GM23248 (cell line): ENCODE data around the gene HTR3C. TPM values are rescaled to one million over a fixed set of nuclear protein-coding genes. Genes with fewer than 3 reads are reported as not detected.

Source experiments
- DNase-seq: peaks from one replicate; pipeline ENCODE4 v3.0.0-alpha.2; 2015
- H2AFZ ChIP-seq: fragments of 200-600 bp; sonication (generic); 2 replicates; pipeline ENCODE4 v1.6.1; 2016; ENCODE audit warnings: antibody characterized with exemption
- H3F3A ChIP-seq: fragments of 200-600 bp; sonication (generic); 2 replicates; pipeline ENCODE4 v1.6.1; 2016; ENCODE audit warnings: mild to moderate bottlenecking, antibody characterized with exemption, mixed run types; ENCODE audit not compliant: insufficient read depth
- H3K27ac ChIP-seq: fragments of 200-600 bp; sonication (generic); 2 replicates; pipeline ENCODE4 v1.5.1; 2016; ENCODE audit warnings: mild to moderate bottlenecking
- H3K27me3 ChIP-seq: fragments of 200-600 bp; sonication (generic); replicated peaks from 2 replicates; pipeline ENCODE4 v1.6.1; 2016; ENCODE audit warnings: mild to moderate bottlenecking; ENCODE audit not compliant: insufficient read depth
- H3K36me3 ChIP-seq: fragments of 200-600 bp; sonication (generic); 2 replicates; pipeline ENCODE4 v1.6.1; 2016; ENCODE audit warnings: low read depth, mild to moderate bottlenecking
- H3K4me1 ChIP-seq: fragments of 200-600 bp; sonication (generic); 2 replicates; pipeline ENCODE4 v1.6.1; 2016; ENCODE audit warnings: mild to moderate bottlenecking; ENCODE audit not compliant: insufficient read depth
- H3K4me2 ChIP-seq: fragments of 200-600 bp; sonication (generic); one replicate; pipeline ENCODE4 v1.6.1; 2016; ENCODE audit warnings: mild to moderate bottlenecking; ENCODE audit not compliant: unreplicated experiment
- H3K4me3 ChIP-seq: fragments of 200-600 bp; sonication (generic); 2 replicates; pipeline ENCODE4 v1.5.1; 2016; ENCODE audit warnings: mild to moderate bottlenecking
- H3K79me2 ChIP-seq: fragments of 200-600 bp; sonication (generic); 2 replicates; pipeline ENCODE4 v1.6.1; 2016; ENCODE audit warnings: mild to moderate bottlenecking; ENCODE audit not compliant: insufficient read depth
- H3K9ac ChIP-seq: fragments of 200-600 bp; sonication (generic); 2 replicates; pipeline ENCODE4 v1.6.1; 2016; ENCODE audit warnings: mild to moderate bottlenecking
- H3K9me2 ChIP-seq: fragments of 200-600 bp; sonication (generic); 2 replicates; pipeline ENCODE4 v1.6.1; 2016; ENCODE audit warnings: mixed run types, mild to moderate bottlenecking, moderate library complexity; ENCODE audit not compliant: insufficient read depth
- H3K9me3 ChIP-seq: fragments of 200-600 bp; sonication (generic); one replicate; pipeline ENCODE4 v1.6.1; 2017; ENCODE audit warnings: low read depth
- H4K20me1 ChIP-seq: fragments of 200-600 bp; sonication (generic); 2 replicates; pipeline ENCODE4 v1.6.0; 2016; ENCODE audit not compliant: insufficient read depth
- EZH2 ChIP-seq: fragments of 200-600 bp; sonication (generic); IDR thresholded peaks from 2 replicates; pipeline ENCODE4 v1.6.1; 2018; ENCODE audit warnings: antibody characterized with exemption, mild to moderate bottlenecking; ENCODE audit not compliant: insufficient read depth, poor library complexity, severe bottlenecking
- EZH2phosphoT487 ChIP-seq: fragments of 200-600 bp; sonication (generic); IDR thresholded peaks from 2 replicates; pipeline ENCODE4 v1.6.1; 2018; ENCODE audit warnings: antibody characterized with exemption, moderate library complexity, mild to moderate bottlenecking, low read depth; ENCODE audit not compliant: insufficient read depth
- WGBS, 2 experiments: methylation state at CpG; one replicate each; pipeline ENCODE4 v1.1.6; 2015 to 2017; ENCODE audit warnings: low lambda C conversion rate in 2 of 2, low coverage in 1 of 2; ENCODE audit errors: missing lambda C conversion rate in 2 of 2; 5-methylcytosine and 5-hydroxymethylcytosine counted together
- in situ Hi-C: fragments of 300-500 bp; cut with MboI; formaldehyde crosslinking; loops from 2 replicates; pipeline ENCODE4 v1.15.0; 2020
- polyA plus RNA-seq: library from polyadenylated mRNA; unstranded; fragments of >200 nt; fragmentation: Nextera tagmentation; extraction: Ambion mirVana; gene quantifications from 2 replicates; pipeline ENCODE4 v1.2.1, GENCODE V29; 2016
- total RNA-seq: library from RNA; depleted of rRNA; stranded (reverse); fragments of >200 nt; shearing (Covaris generic); gene quantifications from 2 replicates; pipeline ENCODE4 v1.2.3, GENCODE V29; 2014

Gene HTR3C
- total and polyA plus RNA-seq, 2 experiments from 2014 or later, result not detected

DNA sequence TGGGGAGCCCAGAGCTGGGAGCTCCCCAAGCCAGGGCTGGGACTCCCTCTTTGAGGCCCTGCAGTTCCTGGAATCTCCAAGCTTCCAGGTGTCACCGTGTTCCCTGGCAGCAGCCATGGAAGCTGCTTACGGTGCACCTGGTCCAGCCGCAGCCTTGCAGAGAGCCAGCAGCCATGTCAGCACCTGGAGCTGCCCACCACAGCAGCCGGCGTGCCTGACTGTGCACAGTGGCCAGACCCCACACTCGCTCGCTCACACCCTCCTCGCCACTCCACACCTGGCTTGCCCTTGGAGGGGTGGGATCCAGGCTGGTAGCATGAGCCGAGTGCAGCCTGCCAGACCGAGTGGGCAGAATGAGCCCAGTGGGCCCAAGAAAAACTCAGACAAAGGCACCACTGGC lies 29.2 kb downstream of the HTR3C start:
- in situ Hi-C loops, result no loop called here
- no peaks in the 10 kb centered on the region for H3K79me2 ChIP-seq
- 54 to 61% methylated on average over 10 of the region's 10 CpGs for WGBS, 2 experiments
- H3K4me3 ChIP-seq, result no peak overlapping the region
- no peaks in the 10 kb centered on the region for H3K9me3 ChIP-seq
- H2AFZ ChIP-seq, result no peak overlapping the region
- no peak overlapping the region for H3K27ac ChIP-seq
- no peak overlapping the region for H3K4me2 ChIP-seq
- no peak overlapping the region for H3K9ac ChIP-seq
- H3K36me3 ChIP-seq, result no peaks in the 10 kb centered on the region
- no peaks in the 10 kb centered on the region for H3K4me1 ChIP-seq
- H3F3A ChIP-seq, result no peaks in the 10 kb centered on the region
- H3K9me2 ChIP-seq, result no peaks in the 10 kb centered on the region
- no peak for DNase-seq
- no peak for TF ChIP-seq EZH2phosphoT487
- TF ChIP-seq EZH2, result no peak
- H4K20me1 ChIP-seq, result no peaks in the 10 kb centered on the region
- H3K27me3 ChIP-seq, result no peaks in the 10 kb centered on the region

DNA sequence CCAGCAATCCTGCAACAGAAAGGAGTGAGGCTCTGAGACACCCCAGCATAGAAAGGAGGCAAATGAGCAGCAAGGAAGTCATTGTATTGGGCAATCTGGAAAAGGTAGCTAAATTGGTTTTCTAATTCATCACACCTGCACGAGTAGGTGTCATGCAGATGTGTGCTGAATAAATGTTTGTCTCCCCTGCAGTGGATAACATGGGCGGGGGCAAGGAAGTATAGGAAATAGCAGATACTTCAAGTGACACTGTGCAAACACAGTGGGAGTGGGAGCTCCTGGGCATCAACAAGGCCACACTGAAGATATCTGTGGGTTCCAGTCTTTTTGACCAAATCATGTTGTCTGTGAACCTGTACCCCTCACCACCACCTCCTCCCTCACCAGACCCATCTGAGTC lies 29.6 kb downstream of the HTR3C start:
- Histone ChIP-seq H3F3A (no peaks in the 10 kb centered on the region), H3K4me2 (no peak overlapping the region), H3K9me3 (no peaks in the 10 kb centered on the region), H3K9me2 (no peaks in the 10 kb centered on the region), H3K36me3 (no peaks in the 10 kb centered on the region), H3K27ac (no peak overlapping the region), H4K20me1 (no peaks in the 10 kb centered on the region), H3K27me3 (no peaks in the 10 kb centered on the region), H3K4me1 (no peaks in the 10 kb centered on the region), H3K9ac (no peak overlapping the region), H3K4me3 (no peak overlapping the region), H3K79me2 (no peaks in the 10 kb centered on the region), H2AFZ (no peak overlapping the region)
- in situ Hi-C loops, result no loop called here
- WGBS, 2 experiments, result 24 to 31% methylated on average over 2 of the region's 2 CpGs
- no peak for DNase-seq
- TF ChIP-seq EZH2phosphoT487 (no peak), EZH2 (no peak)

DNA sequence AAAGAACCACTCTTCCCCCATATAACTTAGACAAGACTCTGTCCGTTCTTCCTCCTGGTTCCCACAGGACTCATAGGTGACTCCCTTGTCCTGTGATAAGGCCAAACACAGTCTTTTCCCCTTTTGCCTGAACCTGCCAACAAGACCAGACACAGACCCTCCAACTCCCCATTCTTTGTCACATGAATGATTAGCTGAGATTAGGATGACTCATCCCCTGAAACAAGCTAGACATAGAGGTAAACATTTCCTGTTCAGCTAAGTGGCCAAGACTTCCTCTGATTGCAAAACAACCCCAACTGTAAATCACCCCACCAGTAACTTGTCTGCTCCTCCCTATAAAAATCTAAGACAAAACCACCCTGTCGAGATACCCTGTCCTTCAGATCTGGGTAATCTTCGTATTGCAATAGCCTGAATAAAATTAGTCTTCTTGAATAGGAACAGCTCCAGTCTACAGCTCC lies 32.6 kb downstream of the HTR3C start:
- in situ Hi-C loops, result no loop called here
- no peak for DNase-seq
- TF ChIP-seq EZH2 (no peak), EZH2phosphoT487 (no peak)
- 77 to 84% methylated on average over 3 of the region's 3 CpGs for whole genome bisulfite sequencing, 2 experiments
- no peak overlapping the region for H3K9ac ChIP-seq
- no peaks in the 10 kb centered on the region for H3K79me2 ChIP-seq
- H3K27ac ChIP-seq, result no peak overlapping the region
- H3K27me3 ChIP-seq, result no peaks in the 10 kb centered on the region
- no peaks in the 10 kb centered on the region for H3K36me3 ChIP-seq
- H3K9me3 ChIP-seq, result no peaks in the 10 kb centered on the region
- no peaks in the 10 kb centered on the region for H3K9me2 ChIP-seq
- no peaks in the 10 kb centered on the region for H4K20me1 ChIP-seq
- H3F3A ChIP-seq, result no peaks in the 10 kb centered on the region
- H3K4me3 ChIP-seq, result no peak overlapping the region
- no peaks in the 10 kb centered on the region for H3K4me1 ChIP-seq
- H3K4me2 ChIP-seq, result no peak overlapping the region
- H2AFZ ChIP-seq, result no peak overlapping the region

DNA sequence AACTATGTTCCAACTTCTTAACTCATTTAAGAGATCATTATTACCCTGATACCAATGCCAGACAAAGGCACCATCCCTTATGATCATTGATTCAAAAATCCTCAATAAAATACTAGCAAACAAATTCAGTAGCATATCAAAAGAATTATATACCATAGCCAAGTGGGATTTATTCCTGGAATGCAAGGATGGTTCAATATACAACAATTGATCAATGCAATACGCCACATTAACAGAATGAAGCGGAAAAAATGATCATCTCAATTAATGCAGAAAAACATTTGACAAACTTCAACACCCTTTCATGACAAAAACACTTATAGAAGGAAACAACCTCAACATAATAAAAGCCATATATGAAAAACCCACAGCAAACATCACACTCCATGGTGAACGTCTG lies 39.4 kb downstream of the HTR3C start:
- Histone ChIP-seq H3K27ac (no peak overlapping the region), H3F3A (no peaks in the 10 kb centered on the region), H3K36me3 (no peaks in the 10 kb centered on the region), H3K9me2 (no peaks in the 10 kb centered on the region), H3K79me2 (no peaks in the 10 kb centered on the region), H3K4me3 (no peak overlapping the region), H3K9me3 (peaks cover 6% of the 10 kb centered on the region), H4K20me1 (no peaks in the 10 kb centered on the region), H3K4me2 (no peak overlapping the region), H3K9ac (no peak overlapping the region), H2AFZ (no peak overlapping the region), H3K27me3 (0 out of 2 replicates have a peak, but pooled peaks cover 3% of the 10 kb centered on the region), H3K4me1 (no peaks in the 10 kb centered on the region)
- DNase-seq, result no peak
- WGBS, 2 experiments, result 63 to 68% methylated on average over 3 of the region's 3 CpGs
- TF ChIP-seq EZH2phosphoT487 (no peak), EZH2 (no peak)
- in situ Hi-C loops, result no loop called here

DNA sequence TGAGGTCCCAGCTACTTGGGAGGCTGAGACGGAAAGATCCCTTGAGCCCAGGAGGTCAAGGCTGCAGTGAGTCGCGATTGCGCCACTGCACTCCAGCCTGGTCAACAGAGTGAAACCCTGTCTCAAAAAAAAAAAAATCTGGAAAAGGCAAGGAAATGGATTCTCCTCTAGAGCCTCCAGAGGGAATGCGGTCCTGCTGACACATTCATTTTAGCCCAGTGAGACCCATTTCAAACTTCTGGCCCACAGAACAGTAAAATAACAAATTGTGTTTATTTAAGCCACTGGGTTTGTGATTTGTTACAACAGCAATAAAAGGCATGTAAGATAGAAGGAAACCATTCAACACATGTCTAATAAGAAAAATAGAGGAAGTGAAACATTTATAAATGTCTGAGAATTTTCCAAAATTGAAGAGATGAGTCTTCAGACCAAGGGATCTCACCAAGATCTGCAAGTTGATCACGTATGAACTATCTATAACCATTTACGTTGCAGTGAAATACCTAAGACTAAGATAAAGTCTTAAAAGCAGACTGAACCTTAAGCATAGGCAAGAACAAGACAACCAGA lies 44.0 kb downstream of the HTR3C start, which contains the start of gene HTR3E:
Gene HTR3E, plus strand, starts transcription at position 254 of the 573 bp plus-strand sequence. CDS start 466 bp downstream, outside the sequence.
- Histone ChIP-seq H3K27me3 (peaks cover 12% of the 10 kb centered on the region), H3K9me2 (no peaks in the 10 kb centered on the region), H2AFZ (no peak within 1 kb of the TSS), H3F3A (no peaks in the 10 kb centered on the region), H3K36me3 (no peaks in the 10 kb centered on the region), H3K9ac (no peak within 1 kb of the TSS), H3K4me2 (no peak within 1 kb of the TSS), H3K79me2 (no peaks in the 10 kb centered on the region), H3K27ac (no peak within 1 kb of the TSS), H3K4me3 (no peak within 1 kb of the TSS), H3K9me3 (peaks cover 6% of the 10 kb centered on the region), H3K4me1 (no peaks in the 10 kb centered on the region), H4K20me1 (no peaks in the 10 kb centered on the region)
- DNase-seq, result no peak
- 76 to 79% methylated on average over 7 of the region's 7 CpGs for WGBS, 2 experiments
- no peak for TF ChIP-seq EZH2phosphoT487
- TF ChIP-seq EZH2, result no peak
- in situ Hi-C loops, result no loop called here
